Measurements from ENCODE around the gene PTRHD1. TPM values are rescaled to one million over a fixed set of nuclear protein-coding genes. Genes with fewer than 3 reads are reported as not detected.

The PTRHD1 gene
- total and polyA plus RNA-seq, 8 donors: 8.2 to 16.0 (median 11.9) TPM

- H3K9me3 ChIP-seq: no peaks in the 10 kb centered on the region
- no peak for FAIRE-seq
- no peak for TF ChIP-seq CTCF (IDR thresholded peaks at IDR 0.05)
- no peak for DNase-seq
- peaks cover 0 to 2% (median 0%) of the 10 kb centered on the region in 4 donors for H3K27me3 ChIP-seq
- intact Hi-C loops (cut with DNase I): no loop called here
- H3K4me1 ChIP-seq: no peaks in the 10 kb centered on the region
- peaks cover 0 to 11% (median 0%) of the 10 kb centered on the region in 3 donors for H3K36me3 ChIP-seq
- ATAC-seq: no peak
- H3K4me3 ChIP-seq: no peak overlapping the region
- H3K27ac ChIP-seq: no peak overlapping the region
- 94 to 98% methylated on average over 3 of the region's 3 CpGs for WGBS, 2 donors
Observed at GRCh38 chr2:24747299-24747698, 45.9 kb downstream of the PTRHD1 start.

GRCh38 chr2:24745825-24746224 is 47.4 kb downstream of the PTRHD1 start:
- intact Hi-C loops (cut with DNase I): no loop called here
- TF ChIP-seq CTCF (IDR thresholded peaks at IDR 0.05): no peak
- Histone ChIP-seq H3K27ac (no peak overlapping the region), H3K4me3 (no peak overlapping the region), H3K4me1 (no peaks in the 10 kb centered on the region), H3K9me3 (no peaks in the 10 kb centered on the region), H3K36me3 (peaks cover 0 to 13% (median 0%) of the 10 kb centered on the region in 3 donors), H3K27me3 (peaks cover 0 to 2% (median 0%) of the 10 kb centered on the region in 4 donors)
- ATAC-seq: no peak
- no peak for FAIRE-seq
- no peak for DNase-seq
- WGBS, 2 donors: 84 to 88% methylated on average over 2 of the region's 2 CpGs

- H3K4me3 ChIP-seq: no peak overlapping the region
- no peak for FAIRE-seq
- H3K36me3 ChIP-seq: peaks cover 0 to 19% (median 0%) of the 10 kb centered on the region in 3 donors
Observed at GRCh38 chr2:24744356-24744755, 48.8 kb downstream of the PTRHD1 start.

GRCh38 chr2:24743924-24744323 is 49.3 kb downstream of the PTRHD1 start:
- TF ChIP-seq CTCF (IDR thresholded peaks at IDR 0.05): no peak
- H3K27ac ChIP-seq: no peak overlapping the region
- intact Hi-C loops (cut with DNase I): no loop called here
- ATAC-seq: no peak
- no peaks in the 10 kb centered on the region for H3K9me3 ChIP-seq
- 77% methylated on average over 3 of the region's 3 CpGs for WGBS, 2 donors
- no peak for FAIRE-seq
- peaks cover 0 to 19% (median 0%) of the 10 kb centered on the region in 3 donors for H3K36me3 ChIP-seq
- no peak for DNase-seq
- H3K27me3 ChIP-seq: no peaks in the 10 kb centered on the region
- H3K4me3 ChIP-seq: no peak overlapping the region
- H3K4me1 ChIP-seq: no peaks in the 10 kb centered on the region

More at GRCh38 chr2:24744356-24744755, 48.8 kb downstream of the PTRHD1 start:
- ATAC-seq: no peak
- no peaks in the 10 kb centered on the region for H3K27me3 ChIP-seq
- H3K4me1 ChIP-seq: no peaks in the 10 kb centered on the region
- no peak for TF ChIP-seq CTCF (IDR thresholded peaks at IDR 0.05)
- no peak overlapping the region for H3K27ac ChIP-seq
- no peak for DNase-seq
- intact Hi-C loops (cut with DNase I): no loop called here
- 54 to 67% methylated on average over 1 of the region's 1 CpG for WGBS, 2 donors
- no peaks in the 10 kb centered on the region for H3K9me3 ChIP-seq

GRCh38 chr2:24742730-24743129 is 50.5 kb downstream of the PTRHD1 start:
- H3K9me3 ChIP-seq: no peaks in the 10 kb centered on the region
- no peak overlapping the region for H3K27ac ChIP-seq
- TF ChIP-seq CTCF (IDR thresholded peaks at IDR 0.05): no peak
- intact Hi-C loops (cut with DNase I): no loop called here
- no peak for ATAC-seq
- FAIRE-seq: no peak
- WGBS, 2 donors: 77 to 88% methylated on average over 1 of the region's 1 CpG
- H3K4me3 ChIP-seq: no peak overlapping the region
- no peaks in the 10 kb centered on the region for H3K27me3 ChIP-seq
- peaks cover 0 to 19% (median 0%) of the 10 kb centered on the region in 3 donors for H3K36me3 ChIP-seq
- no peaks in the 10 kb centered on the region for H3K4me1 ChIP-seq
- DNase-seq: no peak

Measured in pancreas (tissue), 10 donors.